ENCODE results near the gene SORL1.

SORL1 gene

GRCh38 chr11:121563900-121564822 is 112.0 kb downstream of the SORL1 start:
- no peak for DNase-seq (ENCODE audit: low spot score)

- no peak for DNase-seq (ENCODE audit: low spot score)
These were observed 113.0 kb downstream of the SORL1 start for GRCh38 chr11:121564948-121565684.

GRCh38 chr11:121566279-121567168 is 114.4 kb downstream of the SORL1 start:
- no peak for DNase-seq (ENCODE audit: low spot score)

GRCh38 chr11:121567995-121568394 is 115.9 kb downstream of the SORL1 start:
- DNase-seq (ENCODE audit: low spot score), result no peak

- peak; percentile 68 for DNase-seq (ENCODE audit: low spot score)
These were observed 117.5 kb downstream of the SORL1 start for GRCh38 chr11:121569332-121570299.

- DNase-seq (ENCODE audit: low spot score), result no peak
These were observed 118.3 kb downstream of the SORL1 start for GRCh38 chr11:121570453-121570852.

GRCh38 chr11:121571506-121571905 is 119.4 kb downstream of the SORL1 start:
- no peak for DNase-seq (ENCODE audit: low spot score)

GRCh38 chr11:121572571-121573059 is 120.5 kb downstream of the SORL1 start:
- DNase-seq (ENCODE audit: low spot score), result no peak

- no peak for DNase-seq (ENCODE audit: low spot score)
These were observed 122.7 kb downstream of the SORL1 start for GRCh38 chr11:121574801-121575200.

- no peak for DNase-seq (ENCODE audit: low spot score)
These were observed 123.3 kb downstream of the SORL1 start for GRCh38 chr11:121575250-121575962.

GRCh38 chr11:121575963-121576290 is 123.8 kb downstream of the SORL1 start:
- DNase-seq (ENCODE audit: low spot score), result no peak

GRCh38 chr11:121576531-121576930 is 124.4 kb downstream of the SORL1 start:
- no peak for DNase-seq (ENCODE audit: low spot score)

GRCh38 chr11:121577106-121577848 is 125.2 kb downstream of the SORL1 start:
- no peak for DNase-seq (ENCODE audit: low spot score)

GRCh38 chr11:121578251-121578976 is 126.3 kb downstream of the SORL1 start:
- DNase-seq (ENCODE audit: low spot score), result no peak

- no peak for DNase-seq (ENCODE audit: low spot score)
These were observed 128.0 kb downstream of the SORL1 start for GRCh38 chr11:121580154-121580553.

- no peak for DNase-seq (ENCODE audit: low spot score)
These were observed 129.5 kb downstream of the SORL1 start for GRCh38 chr11:121581607-121582006.

- DNase-seq (ENCODE audit: low spot score), result no peak
These were observed 130.2 kb downstream of the SORL1 start for GRCh38 chr11:121582296-121582695.

- no peak for DNase-seq (ENCODE audit: low spot score)
These were observed 131.7 kb downstream of the SORL1 start for GRCh38 chr11:121583825-121584224.

GRCh38 chr11:121586750-121587149 is 134.6 kb downstream of the SORL1 start:
- DNase-seq (ENCODE audit: low spot score), result no peak

Data from germinal center (tissue), 1 donor.